DMS153 treated with DMSO at 0.1 percent for 48 hours (cell line): ENCODE measurements around the gene SYPL1.

Experiments
- DNase-seq: peaks from one replicate; lab custom pipeline; 2025; ENCODE audit not compliant: unreplicated experiment; lab: John Stamatoyannopoulos, UW

SYPL1 gene

GRCh38 chr7:106068538-106068961 lies 43.6 kb downstream of the SYPL1 start:
- no peak for DNase-seq

- no peak for DNase-seq
Measured at GRCh38 chr7:106067678-106068077, 44.4 kb downstream of the SYPL1 start.

GRCh38 chr7:106065575-106066500 lies 46.3 kb downstream of the SYPL1 start:
- DNase-seq, result no peak

- peak; percentile 38 for DNase-seq
Measured at GRCh38 chr7:106064771-106065574, 47.1 kb downstream of the SYPL1 start.

- no peak for DNase-seq
Measured at GRCh38 chr7:106064316-106064715, 47.8 kb downstream of the SYPL1 start.

GRCh38 chr7:106063692-106064091 lies 48.4 kb downstream of the SYPL1 start:
- DNase-seq, result no peak

- DNase-seq, result no peak
Measured at GRCh38 chr7:106063024-106063423, 49.1 kb downstream of the SYPL1 start.

GRCh38 chr7:106062521-106062931 lies 49.6 kb downstream of the SYPL1 start:
- DNase-seq, result no peak

- DNase-seq, result no peak
Measured at GRCh38 chr7:106062006-106062405, 50.1 kb downstream of the SYPL1 start.

GRCh38 chr7:106061301-106061979 lies 50.7 kb downstream of the SYPL1 start:
- no peak for DNase-seq

- DNase-seq, result no peak
Measured at GRCh38 chr7:106060394-106060920, 51.7 kb downstream of the SYPL1 start.

GRCh38 chr7:106059556-106059955 lies 52.6 kb downstream of the SYPL1 start:
- DNase-seq, result no peak

GRCh38 chr7:106058928-106059324 lies 53.2 kb downstream of the SYPL1 start:
- DNase-seq, result no peak

GRCh38 chr7:106057962-106058927 lies 53.9 kb downstream of the SYPL1 start:
- peak; percentile 22 for DNase-seq

GRCh38 chr7:106057204-106057961 lies 54.7 kb downstream of the SYPL1 start:
- no peak for DNase-seq

- DNase-seq, result peak; percentile 37
Measured at GRCh38 chr7:106056513-106057203, 55.5 kb downstream of the SYPL1 start.

- no peak for DNase-seq
Measured at GRCh38 chr7:106054971-106055532, 57.1 kb downstream of the SYPL1 start.
